HepG2 (cell line): ENCODE results near the gene DOK7. TPM values are rescaled to one million over a fixed set of nuclear protein-coding genes. Genes with fewer than 3 reads are reported as not detected.

Experiments
- CENPX ChIP-seq: sonication (generic); formaldehyde crosslinking; IDR thresholded peaks from 2 replicates; pipeline ENCODE4 v1.9.0; 2021; ENCODE audit warnings: mild to moderate bottlenecking, missing genetic modification reagents, moderate library complexity
- DZIP1 ChIP-seq: sonication (generic); formaldehyde crosslinking; IDR thresholded peaks from 2 replicates; pipeline ENCODE4 v1.5.0; 2020; ENCODE audit warnings: mild to moderate bottlenecking, missing genetic modification reagents
- FOSL2 ChIP-seq: sonication (generic); formaldehyde crosslinking; IDR thresholded peaks from 2 replicates; pipeline ENCODE4 v1.4.0; 2020; ENCODE audit warnings: missing genetic modification reagents
- FOXA1 ChIP-seq, 2 experiments: fragments of 450-650 bp in 1 of 2; sonication (generic) in 1 of 2; formaldehyde crosslinking in 1 of 2; IDR thresholded peaks; 2 replicates each; pipeline versions ENCODE4 v1.4.0 to v1.6.1; 2016 to 2020; ENCODE audit warnings: missing genetic modification reagents in 1 of 2
- FOXP1 ChIP-seq, 2 experiments: fragments of 450-650 bp in 1 of 2; IDR thresholded peaks; 2 replicates each; pipeline ENCODE4 v1.6.1; 2017 to 2018; ENCODE audit warnings: antibody characterized with exemption in 1 of 2
- HNF1B ChIP-seq: sonication (generic); formaldehyde crosslinking; IDR thresholded peaks from 2 replicates; pipeline ENCODE4 v1.5.1; 2020; ENCODE audit warnings: mild to moderate bottlenecking, moderate library complexity, missing genetic modification reagents
- NCOA1 ChIP-seq: sonication (generic); formaldehyde crosslinking; IDR thresholded peaks from 2 replicates; pipeline ENCODE4 v1.9.0; 2021; ENCODE audit warnings: missing genetic modification reagents
- POLR2AphosphoS2 ChIP-seq: IDR thresholded peaks from 2 replicates; pipeline ENCODE4 v1.6.1; 2011; ENCODE audit warnings: low read depth, low read length, improper control_type of control experiment
- PRDM10 ChIP-seq: sonication (generic); formaldehyde crosslinking; IDR thresholded peaks from 2 replicates; pipeline ENCODE4 v1.4.0; 2020; ENCODE audit warnings: low read depth, missing genetic modification reagents
- XBP1 ChIP-seq: sonication (generic); formaldehyde crosslinking; IDR thresholded peaks from 2 replicates; pipeline ENCODE4 v1.5.0; 2020; ENCODE audit warnings: missing genetic modification reagents
- ZC3H4 ChIP-seq: sonication (generic); formaldehyde crosslinking; IDR thresholded peaks from 2 replicates; pipeline ENCODE4 v1.4.0; 2020; ENCODE audit warnings: missing genetic modification reagents, borderline replicate concordance
- ZNF3 ChIP-seq: IDR thresholded peaks from 2 replicates; pipeline ENCODE4 v1.7.0; 2017; ENCODE audit warnings: inconsistent platforms
- ZNF687 ChIP-seq: sonication (generic); formaldehyde crosslinking; IDR thresholded peaks from 2 replicates; pipeline ENCODE4 v1.5.1; 2020; ENCODE audit warnings: mild to moderate bottlenecking, missing genetic modification reagents, moderate library complexity
- polyA plus RNA-seq, 8 experiments: library from polyadenylated mRNA; depleted of rRNA in 3 of 8; stranded (reverse) in 7 of 8; unstranded in 1 of 8; fragments of >200 nt; fragmentation: Illumina TruSeq in 4 of 8; extraction: Trizol in 4 of 8; gene quantifications; 2 replicates each; pipeline versions ENCODE4 v1.2.1 to v1.2.3, GENCODE V29; 2011 to 2016; ENCODE audit warnings: low read depth in 4 of 8, missing spikeins in 1 of 8, mixed read lengths in 1 of 8; ENCODE audit not compliant: insufficient read depth in 1 of 8
- total RNA-seq, 5 experiments: library from RNA; depleted of rRNA; stranded (reverse); fragments of >200 nt; fragmentation: Illumina TruSeq; extraction: Trizol; gene quantifications; 2 replicates each; pipeline ENCODE4 v1.2.3, GENCODE V29; 2016; ENCODE audit warnings: low read depth in 1 of 5
- TF ChIP-seq, protein P1 (sequence below): sonication (generic); formaldehyde crosslinking; IDR thresholded peaks from 2 replicates; pipeline ENCODE4 v1.4.0; 2020; ENCODE audit warnings: missing genetic modification reagents, borderline replicate concordance

Gene DOK7
- total and polyA plus RNA-seq, 2 of the 13 experiments (the other 11 are each of a cell fraction or from before 2014, with no cell fraction given): 0.03 to 0.07 TPM

DNA sequence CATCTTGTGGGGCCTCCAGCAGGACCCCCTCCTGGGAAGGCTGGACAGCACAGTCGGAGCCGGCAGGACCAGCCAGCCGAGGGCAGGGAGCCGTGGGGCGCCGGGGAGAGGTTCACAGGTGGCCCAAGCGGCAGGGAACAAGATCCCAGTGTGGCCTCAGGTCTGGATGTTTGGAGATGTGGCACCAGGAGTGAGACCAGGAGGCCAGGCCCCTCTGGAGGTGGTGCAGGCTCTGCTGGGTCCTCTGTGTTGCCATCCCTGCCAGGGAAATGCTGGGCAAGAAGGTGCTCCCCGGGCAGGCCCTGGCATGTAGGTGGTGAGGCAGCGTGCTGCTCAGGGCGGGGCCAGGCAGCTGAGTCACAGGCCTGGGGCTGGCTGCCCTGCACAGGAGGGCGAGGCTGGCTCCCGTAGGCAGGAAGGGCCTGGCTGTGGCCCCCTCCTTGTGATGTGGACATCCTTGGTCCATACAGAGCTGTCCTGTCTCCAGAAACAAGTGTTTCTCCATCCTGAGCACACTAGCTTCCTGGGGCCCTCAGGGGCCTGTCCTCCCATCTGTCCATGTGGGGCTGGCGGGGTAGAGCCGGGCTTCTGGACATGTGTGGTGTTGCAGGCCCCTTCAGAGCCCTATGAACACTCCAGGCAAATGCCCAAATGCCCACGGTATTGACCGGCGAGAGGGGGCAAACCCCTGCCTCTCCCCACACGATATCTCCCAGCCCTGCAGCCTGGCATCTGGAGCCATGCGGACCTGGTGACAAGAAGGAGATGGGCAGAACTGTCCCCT is 26.1 kb upstream of the DOK7 start (continued):
- TF ChIP-seq FOXA1 (IDR thresholded peaks at IDR 0.05): no peak
- TF ChIP-seq FOXA1 (CRISPR knock-in tag; IDR thresholded peaks at IDR 0.05): no peak
- TF ChIP-seq PRDM10 (CRISPR knock-in tag): no peak
- TF ChIP-seq ZNF3 (CRISPR knock-in tag): no peak
- peak; percentile 73 for TF ChIP-seq ZNF687 (CRISPR knock-in tag)
- TF ChIP-seq POLR2AphosphoS2: no peak
- no peak for TF ChIP-seq CENPX (CRISPR knock-in tag)
- TF ChIP-seq, protein P1, sequence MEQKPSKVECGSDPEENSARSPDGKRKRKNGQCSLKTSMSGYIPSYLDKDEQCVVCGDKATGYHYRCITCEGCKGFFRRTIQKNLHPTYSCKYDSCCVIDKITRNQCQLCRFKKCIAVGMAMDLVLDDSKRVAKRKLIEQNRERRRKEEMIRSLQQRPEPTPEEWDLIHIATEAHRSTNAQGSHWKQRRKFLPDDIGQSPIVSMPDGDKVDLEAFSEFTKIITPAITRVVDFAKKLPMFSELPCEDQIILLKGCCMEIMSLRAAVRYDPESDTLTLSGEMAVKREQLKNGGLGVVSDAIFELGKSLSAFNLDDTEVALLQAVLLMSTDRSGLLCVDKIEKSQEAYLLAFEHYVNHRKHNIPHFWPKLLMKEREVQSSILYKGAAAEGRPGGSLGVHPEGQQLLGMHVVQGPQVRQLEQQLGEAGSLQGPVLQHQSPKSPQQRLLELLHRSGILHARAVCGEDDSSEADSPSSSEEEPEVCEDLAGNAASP: no peak
- no peak for TF ChIP-seq HNF1B (CRISPR knock-in tag)
- TF ChIP-seq NCOA1 (CRISPR knock-in tag): no peak
- TF ChIP-seq ZC3H4: no peak
- no peak for TF ChIP-seq DZIP1 (CRISPR knock-in tag)
- TF ChIP-seq FOSL2 (CRISPR knock-in tag): peak; percentile 64
- no peak for TF ChIP-seq FOXP1 (IDR thresholded peaks at IDR 0.05)
- no peak for TF ChIP-seq FOXP1 (CRISPR knock-in tag; IDR thresholded peaks at IDR 0.05)
- TF ChIP-seq XBP1 (CRISPR knock-in tag): no peak
